GM18907 (cell line): ENCODE results near the gene ZC2HC1C.
A peak's percentile ranks its signal among the peaks of the same experiment; 100 is the strongest.

Experiments used
- ATAC-seq: cut with Tn5 transposase; IDR thresholded peaks from one replicate; pipeline ENCODE4 v1.9.1; 2021; ENCODE audit warnings: mild to moderate bottlenecking, moderate library complexity; ENCODE audit not compliant: unreplicated experiment

ZC2HC1C gene, protein sequence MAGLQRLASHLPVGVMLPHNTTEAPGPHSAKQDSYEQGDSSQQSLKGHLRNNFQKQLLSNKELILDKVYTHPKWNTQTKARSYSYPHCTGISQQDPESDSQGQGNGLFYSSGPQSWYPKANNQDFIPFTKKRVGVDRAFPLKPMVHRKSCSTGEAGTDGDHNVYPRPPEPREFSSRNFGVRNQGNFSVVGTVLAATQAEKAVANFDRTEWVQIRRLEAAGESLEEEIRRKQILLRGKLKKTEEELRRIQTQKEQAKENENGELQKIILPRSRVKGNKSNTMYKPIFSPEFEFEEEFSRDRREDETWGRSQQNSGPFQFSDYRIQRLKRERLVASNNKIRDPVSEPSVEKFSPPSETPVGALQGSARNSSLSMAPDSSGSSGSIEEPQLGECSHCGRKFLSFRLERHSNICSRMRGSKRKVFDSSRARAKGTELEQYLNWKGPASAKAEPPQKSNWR

DNA sequence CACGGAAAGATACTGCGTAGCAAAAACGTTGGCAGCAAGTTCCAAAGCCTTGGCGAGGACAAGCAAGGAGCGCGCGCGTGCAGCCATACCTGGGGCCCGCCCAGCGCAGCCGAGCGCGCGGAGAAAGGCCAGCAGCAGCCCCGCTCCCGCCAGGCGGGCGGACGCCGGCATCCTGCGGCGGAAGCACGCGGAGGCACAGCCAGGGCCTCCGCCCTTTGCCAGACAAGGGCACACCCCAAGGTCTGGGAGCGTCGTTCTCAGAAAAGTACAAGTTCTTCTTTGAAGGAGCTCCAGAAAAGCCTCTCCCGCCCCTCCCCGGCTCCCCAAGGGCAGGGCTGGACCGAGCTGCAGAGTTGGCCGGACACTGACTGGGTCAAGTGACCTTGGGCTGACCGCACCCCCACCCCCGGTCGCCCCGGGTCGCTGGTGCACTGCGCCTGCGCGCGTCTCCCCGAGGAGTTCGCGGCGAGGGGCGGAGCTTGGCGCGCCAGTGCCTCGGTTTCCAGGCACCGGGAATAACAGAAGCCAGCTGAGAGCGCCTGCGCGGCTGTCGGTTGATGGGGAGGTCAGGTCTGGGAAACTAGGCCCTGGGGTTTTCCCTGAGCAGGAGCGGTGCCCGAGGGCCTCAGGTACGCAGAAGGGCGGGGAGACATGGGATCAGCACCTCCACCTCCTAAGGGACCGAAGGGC is at the start of gene ZC2HC1C:
TSS of gene ZC2HC1C (plus strand) at position 521 of the 690 bp plus-strand sequence. CDS start 933 bp downstream, outside the sequence.
- peak; percentile 69 for ATAC-seq

DNA sequence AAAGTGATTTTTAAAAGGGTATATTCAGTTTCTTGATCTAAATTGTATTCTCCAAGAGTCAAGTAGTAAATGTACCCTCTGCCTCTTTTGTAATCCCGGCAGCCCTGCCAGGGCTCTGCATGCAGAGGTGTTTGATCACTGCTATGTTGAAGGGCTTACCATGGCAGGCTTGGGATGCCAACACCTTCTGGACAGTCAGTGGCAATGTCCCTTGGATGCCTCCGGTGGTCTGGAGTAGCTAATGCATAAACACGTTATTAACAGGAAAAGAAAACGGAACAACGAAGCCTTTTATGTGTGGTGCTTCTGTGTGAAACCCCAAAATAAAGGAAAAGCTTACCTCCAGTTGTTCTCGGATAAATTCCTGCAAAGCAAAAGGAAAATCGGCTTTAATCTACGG is 46.8 kb upstream of the ZC2HC1C start:
- no peak for ATAC-seq

DNA sequence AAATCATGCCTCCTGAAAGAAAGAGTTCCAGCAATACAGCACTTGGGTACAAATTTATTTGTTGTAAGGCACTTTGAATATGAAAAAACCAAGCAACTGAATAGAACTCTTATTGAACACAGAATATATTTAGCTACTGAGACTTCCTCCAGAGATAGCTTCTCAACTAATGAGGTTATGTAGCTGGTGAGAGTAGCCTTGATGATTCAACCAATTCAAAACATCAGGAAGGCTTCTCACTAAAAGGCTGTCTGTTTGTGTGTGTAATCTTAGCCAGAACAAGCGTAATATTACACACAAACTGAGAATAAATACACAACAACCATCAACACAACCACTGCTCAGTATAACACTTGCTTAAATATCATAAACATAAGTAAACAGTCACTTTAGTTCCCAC is 46.3 kb upstream of the ZC2HC1C start:
- ATAC-seq: no peak

DNA sequence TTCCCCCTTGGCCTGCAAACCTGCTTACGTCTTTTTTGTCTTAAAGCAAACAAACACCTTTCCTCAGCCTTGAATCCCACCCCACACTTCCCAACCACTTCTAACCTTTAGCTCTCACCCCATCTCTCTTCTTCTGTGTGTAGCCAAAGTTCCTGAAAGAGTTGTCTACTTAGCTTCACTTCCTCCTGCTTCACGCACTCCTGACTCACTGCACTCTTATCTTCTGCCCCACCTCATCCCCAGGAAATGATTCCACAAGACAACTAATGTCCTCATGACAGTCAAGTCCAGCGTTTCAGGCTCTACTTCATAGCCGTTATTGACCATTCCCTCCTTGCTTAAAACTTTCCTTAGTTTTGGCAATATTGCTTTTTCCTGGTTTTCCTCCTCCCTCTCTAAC is 44.4 kb upstream of the ZC2HC1C start:
- ATAC-seq: no peak

DNA sequence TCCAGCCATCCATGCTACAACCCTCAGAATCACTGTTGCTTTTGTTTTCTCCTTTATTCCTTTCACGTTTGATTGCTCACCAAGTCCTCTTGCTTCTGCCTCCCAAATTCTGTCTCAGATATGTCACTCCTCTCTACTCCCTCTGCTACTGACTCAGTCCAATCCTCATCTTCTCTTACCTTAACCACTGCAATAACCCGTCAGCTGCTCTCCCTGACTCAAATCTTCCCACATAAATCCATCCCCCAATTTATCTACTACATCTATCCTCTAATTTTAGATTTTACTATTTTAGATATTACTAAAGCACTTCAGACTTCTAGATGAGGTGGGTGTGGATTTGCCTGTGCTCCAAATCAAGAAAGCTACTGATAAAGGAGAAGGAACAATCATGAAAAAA is 43.6 kb upstream of the ZC2HC1C start:
- ATAC-seq: no peak

DNA sequence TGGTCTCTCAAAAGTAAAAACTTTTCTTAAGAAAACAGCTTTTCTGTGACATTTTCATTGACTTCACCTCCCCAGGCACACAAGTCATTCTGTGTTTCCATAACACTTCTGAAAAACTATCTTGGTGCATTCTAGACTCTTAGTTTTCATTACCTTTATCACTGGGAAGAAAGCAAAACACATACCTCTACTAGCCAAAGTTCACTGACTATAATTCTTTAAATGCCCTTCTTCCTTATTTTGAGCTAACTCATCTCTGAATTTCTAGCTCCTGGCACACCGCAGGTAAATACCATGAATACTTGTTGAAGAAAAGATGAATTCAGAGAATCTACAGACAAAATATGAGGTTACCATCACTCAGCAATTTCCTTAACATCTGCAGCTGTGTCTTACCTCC is 39.3 kb upstream of the ZC2HC1C start:
- ATAC-seq: no peak

DNA sequence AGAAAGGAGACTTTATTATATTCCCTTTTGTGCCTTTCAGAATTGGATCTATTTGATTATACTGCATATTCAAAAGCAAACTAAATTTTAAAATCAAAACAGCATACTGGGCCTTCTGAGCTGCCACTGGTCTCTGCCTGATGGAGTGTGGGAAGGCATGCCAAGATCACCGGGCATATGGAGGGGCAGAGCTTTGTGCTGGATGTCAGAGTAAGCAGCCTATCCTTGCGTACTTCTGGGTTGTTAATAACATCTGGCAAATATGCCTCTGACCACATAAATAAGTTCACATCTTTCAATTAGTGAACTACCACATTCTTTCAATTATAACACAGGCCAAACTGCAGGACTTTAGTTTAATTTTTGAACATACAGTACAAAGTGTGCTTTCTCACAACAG is 36.5 kb upstream of the ZC2HC1C start:
- no peak for ATAC-seq

DNA sequence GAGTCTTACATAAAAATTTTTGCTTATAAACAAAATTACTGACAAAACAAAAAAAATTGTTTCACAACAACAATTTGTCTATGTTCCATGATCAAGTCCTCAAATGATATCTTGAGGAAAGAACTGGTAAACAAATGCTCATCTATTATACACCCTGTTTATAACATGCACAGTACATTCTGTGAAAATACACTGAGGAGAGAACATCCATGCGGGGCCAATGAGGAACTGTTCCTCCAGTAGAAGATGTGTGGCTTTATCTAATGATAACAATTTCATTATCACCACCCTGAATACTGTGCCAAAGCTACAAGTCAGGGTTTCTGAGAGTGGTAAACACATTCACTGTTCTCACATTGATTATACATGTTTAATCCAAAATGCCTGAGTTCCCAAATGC is 28.9 kb upstream of the ZC2HC1C start:
- no peak for ATAC-seq

DNA sequence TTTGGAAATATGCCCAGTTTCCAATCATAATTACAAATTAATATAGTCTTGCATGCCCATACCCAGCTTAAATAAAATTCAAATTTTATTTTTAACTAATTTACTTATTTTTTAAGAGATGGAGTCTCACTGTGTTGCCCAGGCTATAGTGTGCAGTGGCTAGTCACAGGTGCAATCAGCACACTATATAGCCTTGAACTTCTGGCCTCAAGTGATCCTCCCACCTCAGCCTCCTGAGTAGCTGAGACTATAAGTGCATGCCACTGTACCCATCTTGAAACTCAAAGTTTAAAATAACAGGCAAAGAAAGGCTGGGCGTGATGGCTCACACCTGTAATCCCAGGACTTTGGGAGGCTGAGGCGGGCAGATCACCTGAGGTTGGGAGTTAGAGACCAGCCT is 28.5 kb upstream of the ZC2HC1C start:
- no peak for ATAC-seq

DNA sequence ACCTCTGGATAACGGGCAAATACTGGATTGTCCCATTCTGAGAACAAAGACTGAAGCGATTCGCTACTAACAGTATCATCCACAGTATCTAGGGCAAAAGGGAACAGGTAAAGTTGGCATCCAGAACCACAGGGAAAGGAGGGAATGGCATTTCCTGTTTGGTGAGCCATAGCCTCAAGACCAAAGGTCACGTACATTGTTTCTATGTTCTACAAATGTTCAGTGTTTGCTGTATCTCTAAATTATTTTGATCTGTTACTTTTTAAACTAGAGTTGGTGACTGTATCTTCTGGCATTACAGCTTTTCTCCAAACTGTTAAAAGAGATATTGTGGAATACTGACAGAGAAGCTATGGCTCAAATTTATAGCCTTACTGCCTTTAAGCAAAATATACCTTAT is 27.8 kb upstream of the ZC2HC1C start:
- ATAC-seq: no peak

DNA sequence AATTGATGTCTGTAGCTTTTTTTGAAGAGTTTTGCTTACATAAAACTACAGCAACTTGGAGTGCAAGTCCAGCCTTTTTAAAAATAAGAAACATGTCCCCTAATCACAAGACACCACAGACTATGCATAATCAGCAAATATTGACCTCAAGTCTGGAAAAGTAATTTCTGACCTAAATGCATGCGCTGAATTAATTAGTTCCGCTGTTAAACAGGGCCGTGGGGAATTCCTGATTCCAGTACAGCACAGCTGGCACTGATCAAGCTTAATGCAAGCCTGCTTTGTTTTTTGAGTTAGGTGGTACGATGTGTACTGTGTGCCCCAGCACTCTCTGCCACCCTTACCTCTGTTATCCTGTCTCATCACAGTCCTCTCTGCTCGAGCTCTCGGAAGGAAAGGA is 27.4 kb upstream of the ZC2HC1C start:
- no peak for ATAC-seq

DNA sequence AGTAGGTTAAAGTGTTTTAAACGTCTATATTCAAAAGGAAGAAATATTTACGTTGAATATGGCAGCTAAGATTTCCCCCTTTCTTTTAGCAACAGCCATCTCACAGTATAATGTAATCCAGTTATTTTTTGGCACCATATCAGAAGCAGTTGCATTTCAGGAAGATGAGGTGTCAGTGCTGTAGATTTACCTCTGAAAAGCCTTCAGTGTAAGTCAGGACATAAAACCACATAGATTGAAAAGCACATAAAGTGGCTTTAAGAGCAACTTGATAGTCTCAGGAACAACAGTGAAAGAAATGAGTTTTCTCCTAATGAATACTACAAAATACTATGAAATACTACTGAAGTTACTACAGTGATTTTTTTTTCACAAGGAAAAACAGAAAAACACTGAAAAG is 25.1 kb upstream of the ZC2HC1C start:
- ATAC-seq: no peak

DNA sequence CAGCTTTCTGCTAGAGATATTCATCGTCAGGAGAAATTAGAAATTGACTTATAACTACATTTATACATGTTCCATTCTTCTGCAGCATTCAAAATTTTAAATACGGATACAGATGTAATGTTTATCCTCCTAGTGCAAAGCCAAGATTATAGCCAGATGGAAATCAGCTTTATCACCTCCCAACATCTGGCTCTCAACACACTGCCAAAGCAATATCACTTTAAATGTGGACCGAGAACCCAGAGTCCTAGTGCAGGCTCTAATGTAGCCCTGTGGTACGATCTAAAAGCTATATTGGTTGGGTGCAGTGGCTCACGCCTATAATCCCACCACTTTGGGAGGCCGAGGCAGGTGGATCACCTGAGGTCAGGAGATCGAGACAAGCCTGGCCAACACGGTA is 24.7 kb upstream of the ZC2HC1C start:
- no peak for ATAC-seq

DNA sequence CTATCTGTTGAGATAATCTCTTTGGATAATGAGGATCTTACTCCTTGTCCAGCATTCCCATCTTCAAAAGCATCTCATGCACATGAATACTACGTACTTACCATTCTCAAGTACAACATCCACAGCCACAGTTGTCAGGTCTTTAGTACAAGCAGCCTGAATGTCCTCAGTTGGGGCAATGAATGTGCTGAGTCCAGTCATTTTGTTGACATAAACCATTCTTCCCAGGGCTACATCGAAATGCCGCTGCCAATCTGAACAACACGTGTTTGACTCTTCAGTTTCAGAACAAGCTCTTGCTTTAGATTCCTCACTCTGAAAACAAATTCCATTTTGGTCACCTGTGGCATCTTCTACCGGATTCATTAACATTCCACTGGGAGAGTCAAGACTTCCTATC is 23.2 kb upstream of the ZC2HC1C start:
- no peak for ATAC-seq

DNA sequence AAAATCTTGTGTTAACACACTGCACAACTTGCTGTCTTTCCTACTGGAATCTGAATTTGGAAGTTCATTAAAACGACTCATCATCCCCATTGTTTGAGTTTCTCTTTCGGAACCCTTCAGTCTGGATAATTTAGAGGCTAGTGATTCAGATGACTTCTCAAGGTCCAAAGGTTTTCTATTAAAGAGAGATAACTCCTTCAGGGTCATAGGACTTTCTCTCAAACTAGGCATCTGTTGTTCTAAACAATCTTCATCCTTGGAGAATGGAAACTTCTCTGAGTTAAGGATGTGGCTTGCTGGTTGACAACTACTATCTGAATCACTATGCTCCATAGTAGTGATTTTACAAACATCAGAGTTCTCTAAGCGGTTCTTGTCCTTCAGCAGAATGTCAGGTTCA is 22.5 kb upstream of the ZC2HC1C start:
- no peak for ATAC-seq

DNA sequence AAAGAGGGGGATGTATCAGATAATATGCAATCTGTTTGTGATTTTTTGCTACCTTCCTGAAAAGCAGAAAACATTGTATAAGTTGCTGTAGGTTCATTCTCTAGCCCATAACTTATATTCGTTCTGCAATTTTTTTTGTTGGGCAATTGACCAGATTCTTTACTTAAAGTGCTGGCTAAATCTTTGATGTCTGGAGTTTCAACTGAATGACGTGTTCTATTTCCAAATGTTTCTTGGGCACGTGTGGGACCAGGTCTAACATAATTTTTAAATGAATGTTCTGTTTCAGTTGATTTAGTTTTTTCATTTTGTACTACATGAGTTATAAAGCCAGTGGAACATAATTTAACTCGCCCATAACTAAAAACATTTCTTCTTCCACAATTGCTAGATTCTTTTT is 21.9 kb upstream of the ZC2HC1C start:
- no peak for ATAC-seq

DNA sequence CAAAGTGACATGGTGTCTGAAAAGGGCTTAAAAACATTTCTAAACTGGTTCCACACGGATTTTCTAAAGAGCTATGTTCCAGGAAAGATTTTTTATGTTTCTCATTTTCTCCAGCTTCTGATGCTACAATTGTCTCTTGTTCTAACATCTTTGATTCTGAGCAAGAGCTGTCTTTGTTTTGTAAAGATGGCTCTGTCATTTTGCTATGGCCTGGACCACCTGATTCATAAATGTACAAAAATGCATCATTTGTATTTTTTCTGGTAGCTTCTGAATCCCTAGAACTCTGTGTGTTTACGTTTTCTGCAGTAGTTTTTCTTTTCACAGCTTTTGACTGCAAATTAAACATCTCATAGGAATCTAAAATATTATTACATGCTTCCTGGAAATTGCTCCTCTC is 21.3 kb upstream of the ZC2HC1C start:
- no peak for ATAC-seq

DNA sequence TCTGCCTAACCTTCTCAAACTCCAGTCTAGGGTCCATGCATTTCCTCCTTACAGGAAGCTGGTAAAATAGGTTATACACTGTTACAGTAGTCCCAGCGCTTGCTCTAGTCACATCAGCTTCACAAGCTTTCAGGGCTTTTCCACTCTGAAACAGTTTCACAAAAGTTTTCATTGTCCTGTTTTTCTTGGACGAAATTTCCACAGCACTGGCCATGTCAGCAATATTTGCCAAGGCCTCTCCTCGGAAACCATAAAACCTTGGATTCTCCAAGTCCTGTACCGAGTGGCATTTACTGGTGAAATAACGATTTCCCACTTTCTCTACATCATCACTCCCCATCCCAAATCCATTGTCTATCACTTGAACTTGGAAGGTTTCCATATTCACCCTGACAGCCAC is 20.3 kb upstream of the ZC2HC1C start:
- ATAC-seq: no peak

DNA sequence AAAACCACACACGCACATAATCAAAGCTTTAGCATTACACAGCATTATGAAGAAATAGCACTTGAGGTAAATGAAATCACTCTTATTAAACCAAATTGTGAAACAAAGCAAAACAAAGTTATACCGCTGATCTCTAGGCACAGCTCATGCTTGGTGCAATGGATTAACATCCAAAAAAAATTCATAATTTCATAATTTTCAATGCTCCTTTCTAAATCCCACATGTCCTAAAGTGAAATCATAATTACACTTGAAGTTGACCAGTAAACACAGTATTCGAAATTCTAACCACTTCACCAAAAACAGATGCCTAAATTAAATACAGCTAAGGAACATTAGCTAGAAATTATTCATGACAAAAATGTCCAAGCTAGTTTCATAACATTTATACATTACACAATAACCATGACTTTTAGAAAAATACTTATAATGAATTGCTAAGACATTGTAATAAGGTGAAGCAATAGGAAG is 19.7 kb upstream of the ZC2HC1C start:
- no peak for ATAC-seq

DNA sequence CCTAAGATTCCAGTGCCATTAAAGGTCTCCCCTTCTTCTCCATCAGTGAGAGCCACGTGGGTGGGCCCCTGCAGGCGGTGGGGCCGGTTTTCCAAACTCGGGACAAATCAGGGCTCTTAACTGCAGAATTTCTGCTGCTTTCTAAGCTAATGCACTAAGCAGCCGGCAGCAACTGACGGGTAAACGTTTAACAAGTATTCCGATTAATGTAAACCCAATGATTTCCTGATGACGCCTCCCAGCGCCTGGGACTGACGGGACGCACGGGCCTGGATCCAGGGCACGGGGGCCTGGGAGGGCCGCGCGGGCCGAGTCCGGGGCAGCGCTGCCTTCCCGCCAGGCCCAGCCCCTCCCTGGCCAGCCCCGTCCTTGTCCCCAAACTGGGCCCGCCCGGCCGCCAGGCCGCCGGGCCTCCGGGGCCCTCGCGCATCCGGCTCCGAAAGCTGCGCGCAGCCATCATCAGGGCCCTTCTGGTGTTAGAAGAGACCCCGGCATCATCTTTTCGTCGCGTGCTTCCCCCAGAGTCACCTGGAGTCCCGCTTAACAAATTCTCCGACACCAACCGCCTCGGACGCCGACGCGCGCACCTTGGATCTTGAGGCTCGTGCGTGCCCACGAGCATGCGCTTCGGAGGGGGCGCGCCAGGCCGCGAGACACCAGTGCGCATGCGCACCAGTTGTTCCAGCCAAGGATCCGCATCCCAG is 18.4 kb upstream of the ZC2HC1C start, which contains the start of gene MLH3:
TSS of gene MLH3 (minus strand) at position 616 of the 704 bp plus-strand sequence. CDS start 1,812 bp downstream, outside the sequence.
- peak; percentile 59 for ATAC-seq

DNA sequence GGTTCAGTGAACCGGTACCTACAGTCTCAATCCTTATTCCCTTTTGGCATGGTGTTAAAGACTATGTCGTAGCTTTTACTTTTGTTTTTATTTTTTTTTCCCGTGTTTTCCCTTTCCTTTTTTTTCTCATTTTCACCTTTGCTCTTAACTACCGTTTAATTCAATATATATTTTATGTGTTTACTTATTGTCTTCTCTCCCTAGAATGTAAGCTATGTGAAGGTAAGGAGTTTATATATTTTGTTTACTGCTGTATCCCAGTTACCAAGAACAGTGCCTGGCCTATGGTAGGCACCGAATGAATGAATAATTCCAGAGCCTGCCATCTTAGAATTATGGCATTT is 17.9 kb upstream of the ZC2HC1C start:
- no peak for ATAC-seq
